ENCODE results near the gene PKP3. TPM values are rescaled to one million over a fixed set of nuclear protein-coding genes. Genes with fewer than 3 reads are reported as not detected.

The PKP3 gene
- total and polyA plus RNA-seq, 9 of the 15 experiments (the other 6 are each of a cell fraction or from before 2014, with no cell fraction given), result 0.11 to 110 (median 30.7) TPM

GRCh38 chr11:413120-414081, 19.4 kb downstream of the PKP3 start:
- Histone ChIP-seq H3K4me2 (ENCODE audit: insufficient read depth, low read length) (no peak overlapping the region), H3K9me3 (replicated peaks; ENCODE audit: control insufficient read depth, insufficient read depth, low read depth, low read length) (no peaks in the 10 kb centered on the region), H3K27me3 (ENCODE audit: control insufficient read depth in 2 of 2, insufficient read depth in 2 of 2, low read length in 2 of 2) (no peaks in the 10 kb centered on the region), H3K27ac (ENCODE audit: extremely low read depth, low read depth, low read length) (no peak overlapping the region), H3K4me1 (replicated peaks in 1 of 2; ENCODE audit: control insufficient read depth in 2 of 2, insufficient read depth in 2 of 2, low read length in 2 of 2) (peaks cover 5 to 58% of the 10 kb centered on the region in 2 experiments), H3K36me3 (ENCODE audit: control insufficient read depth, insufficient read depth, low read length) (no peaks in the 10 kb centered on the region), H4K20me1 (replicated peaks; ENCODE audit: control insufficient read depth, insufficient read depth, low read length) (no peaks in the 10 kb centered on the region), H3K4me3 (no peak overlapping the region), H2AFZ (ENCODE audit: low read depth, low read length) (no peak overlapping the region), H3K79me2 (ENCODE audit: control insufficient read depth, insufficient read depth, low read length) (no peaks in the 10 kb centered on the region), H3K9ac (ENCODE audit: insufficient read depth in 1 of 2, low read depth in 2 of 2, low read length in 2 of 2) (peak overlapping the region in 1 of 2 experiments; percentile 75; a peak in 2 of 4 replicates), H3K9me1 (ENCODE audit: control insufficient read depth, insufficient read depth, low read length) (no peaks in the 10 kb centered on the region)
- 0 out of 2 replicates have a peak, but pooled peaks have one; percentile 8 for TF ChIP-seq MAX (CRISPR knock-in tag; IDR thresholded peaks at IDR 0.05)
- TF ChIP-seq MTA1 (IDR thresholded peaks at IDR 0.05; ENCODE audit: borderline replicate concordance), result peak; percentile 38; the same call in 1 of the 2 replicates
- TF ChIP-seq MIER1 (IDR thresholded peaks at IDR 0.05; ENCODE audit: low read depth), result no peak
- DNase-seq (ENCODE audit: extremely low read depth in 1 of 4, low spot score in 3 of 4) (no peak), ATAC-seq (no peak), FAIRE-seq (no peak)
- intact Hi-C loops (cut with micrococcal nuclease) (no loop called here), in situ Hi-C loops (cut with MboI) (no loop called here)
- CTCF ChIA-PET (ENCODE audit: low intra/inter-chr PET ratio), result no interaction called here
- WGBS (ENCODE audit: insufficient coverage, low coverage, missing lambda C conversion rate), result 12% methylated on average over 7 of the region's 14 CpGs
- POLR2A ChIA-PET, result no interaction called here
- BruUV-seq (replicated peaks), result no TSS peak

Measured in K562 (cell line).